Endothelial cell (in vitro differentiated cells): ENCODE results near the gene PSTPIP2. TPM values are rescaled to one million over a fixed set of nuclear protein-coding genes. Genes with fewer than 3 reads are reported as not detected.

Source experiments
- DNase-seq: peaks from one replicate; pipeline ENCODE4 v3.0.0; 2021; ENCODE audit warnings: low spot score
- H3K27ac Mint-ChIP-seq: one replicate; pipeline ENCODE4 v1.8.0; 2021; ENCODE audit warnings: mixed read lengths, inconsistent platforms; ENCODE audit not compliant: unreplicated experiment
- H3K27me3 Mint-ChIP-seq: one replicate; pipeline ENCODE4 v1.8.0; 2021; ENCODE audit warnings: mild to moderate bottlenecking, moderate library complexity, mixed read lengths, inconsistent platforms; ENCODE audit not compliant: unreplicated experiment
- H3K36me3 Mint-ChIP-seq: one replicate; pipeline ENCODE4 v1.8.0; 2021; ENCODE audit warnings: mild to moderate bottlenecking, low read depth, mixed read lengths, inconsistent platforms; ENCODE audit not compliant: unreplicated experiment
- H3K4me1 Mint-ChIP-seq: one replicate; pipeline ENCODE4 v1.8.0; 2021; ENCODE audit warnings: mild to moderate bottlenecking, mixed read lengths, inconsistent platforms; ENCODE audit not compliant: unreplicated experiment
- H3K4me3 Mint-ChIP-seq: one replicate; pipeline ENCODE4 v1.8.0; 2021; ENCODE audit warnings: mild to moderate bottlenecking, mixed read lengths, inconsistent platforms; ENCODE audit not compliant: unreplicated experiment
- H3K9me3 Mint-ChIP-seq: one replicate; pipeline ENCODE4 v1.8.0; 2021; ENCODE audit warnings: mixed read lengths, inconsistent platforms; ENCODE audit not compliant: unreplicated experiment
- CTCF ChIP-seq: fragments of 200-600 bp; sonication (generic); IDR thresholded peaks from one replicate; pipeline ENCODE4 v1.5.0; 2021; ENCODE audit warnings: antibody characterized with exemption; ENCODE audit not compliant: unreplicated experiment
- total RNA-seq: library from RNA; stranded (reverse); fragmentation: NEBNext Ultra II Directional; extraction: Animal tissue kit (Norgen Biotek cat#: 25700); gene quantifications from one replicate; pipeline ENCODE4 v1.2.1, GENCODE V29; 2021; ENCODE audit not compliant: unreplicated experiment

PSTPIP2 gene
- total RNA-seq, 1 donor from 2014 or later, result 7.8 TPM

- no peak overlapping the region for H3K27ac Mint-ChIP-seq
Measured at GRCh38 chr18:46070815-46071652, 1.0 kb downstream of the PSTPIP2 start.

GRCh38 chr18:46070232-46070631, 1.8 kb downstream of the PSTPIP2 start:
- no peak for TF ChIP-seq CTCF
- Mint-ChIP-seq H3K9me3 (no peaks in the 10 kb centered on the region), H3K27me3 (peaks cover 9% of the 10 kb centered on the region), H3K4me1 (peaks cover 4% of the 10 kb centered on the region), H3K36me3 (no peaks in the 10 kb centered on the region), H3K27ac (no peak overlapping the region), H3K4me3 (no peak overlapping the region)
- no peak for DNase-seq

More at GRCh38 chr18:46070815-46071652, 1.0 kb downstream of the PSTPIP2 start:
- no peak for TF ChIP-seq CTCF
- Mint-ChIP-seq H3K27me3 (peaks cover 7% of the 10 kb centered on the region), H3K36me3 (no peaks in the 10 kb centered on the region), H3K9me3 (no peaks in the 10 kb centered on the region), H3K4me1 (peaks cover 4% of the 10 kb centered on the region), H3K4me3 (peak overlapping the region; percentile 82)
- DNase-seq, result peak; percentile 13

GRCh38 chr18:46069524-46069923, 2.5 kb downstream of the PSTPIP2 start:
- no peak for TF ChIP-seq CTCF
- Mint-ChIP-seq H3K27me3 (peaks cover 9% of the 10 kb centered on the region), H3K4me3 (no peak overlapping the region), H3K9me3 (no peaks in the 10 kb centered on the region), H3K27ac (no peak overlapping the region), H3K4me1 (peaks cover 4% of the 10 kb centered on the region), H3K36me3 (no peaks in the 10 kb centered on the region)
- no peak for DNase-seq

- H3K9me3 Mint-ChIP-seq, result no peaks in the 10 kb centered on the region
- no peaks in the 10 kb centered on the region for H3K36me3 Mint-ChIP-seq
- H3K27me3 Mint-ChIP-seq, result peaks cover 9% of the 10 kb centered on the region
- no peak overlapping the region for H3K4me3 Mint-ChIP-seq
- no peak overlapping the region for H3K27ac Mint-ChIP-seq
- H3K4me1 Mint-ChIP-seq, result peaks cover 4% of the 10 kb centered on the region
- no peak for DNase-seq
- TF ChIP-seq CTCF, result no peak
Measured at GRCh38 chr18:46068763-46069162, 3.3 kb downstream of the PSTPIP2 start.

GRCh38 chr18:46067438-46068007, 4.5 kb downstream of the PSTPIP2 start:
- no peaks in the 10 kb centered on the region for H3K9me3 Mint-ChIP-seq
- no peak overlapping the region for H3K27ac Mint-ChIP-seq
- no peak overlapping the region for H3K4me3 Mint-ChIP-seq
- H3K27me3 Mint-ChIP-seq, result peaks cover 7% of the 10 kb centered on the region
- H3K4me1 Mint-ChIP-seq, result peaks cover 4% of the 10 kb centered on the region
- no peak for TF ChIP-seq CTCF
- no peaks in the 10 kb centered on the region for H3K36me3 Mint-ChIP-seq
- DNase-seq, result no peak
